Activated CD4-positive, alpha-beta T cell treated with anti-CD3 and anti-CD28 coated beads for 1 hour (primary cell): ENCODE results near the gene ANKRD23.

Experiments used
- DNase-seq: peaks from one replicate; pipeline ENCODE4 v3.0.0-alpha.2; 2020

ANKRD23 gene

GRCh38 chr2:96877042-96877451 is 33.2 kb upstream of the ANKRD23 start:
- no peak for DNase-seq

- no peak for DNase-seq
These were observed 32.6 kb upstream of the ANKRD23 start for GRCh38 chr2:96876269-96877041.

DNA sequence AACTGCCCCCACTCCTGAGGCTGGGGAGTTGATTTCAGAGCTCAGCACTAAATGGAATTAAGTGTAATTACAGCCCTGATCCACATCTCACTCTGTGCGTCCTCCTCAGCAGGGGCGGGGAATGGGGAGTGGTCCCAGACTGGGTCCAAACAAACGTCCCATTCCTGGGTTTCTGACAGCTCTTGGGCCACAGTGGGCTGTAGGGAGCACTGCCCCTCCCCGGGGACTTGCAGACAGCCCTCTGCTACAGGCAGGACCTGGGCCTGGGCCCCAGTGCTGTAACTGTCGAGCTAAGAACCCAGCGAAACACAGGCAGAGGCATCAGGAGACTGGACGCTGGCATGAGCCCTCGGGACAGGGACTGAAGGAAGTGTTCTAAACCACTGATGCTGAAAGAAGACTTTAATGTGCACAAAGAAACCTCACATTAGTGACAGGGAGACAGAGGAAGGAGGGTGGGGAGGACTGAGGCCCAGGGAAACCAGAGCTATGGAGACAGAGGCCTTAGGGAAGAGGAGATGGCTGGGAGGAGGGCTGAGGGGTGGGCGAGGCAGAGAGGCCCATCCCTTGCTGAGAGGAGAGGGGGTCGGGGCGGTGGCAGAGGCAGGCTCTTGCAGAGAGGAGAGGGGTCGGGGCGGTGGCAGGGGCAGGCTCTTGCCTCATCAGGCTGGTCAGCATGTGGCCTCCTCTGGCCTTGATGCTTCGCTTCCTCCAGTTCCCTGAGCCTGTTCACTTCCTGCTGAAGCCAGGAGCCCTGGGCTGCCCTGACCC is 31.9 kb upstream of the ANKRD23 start:
- DNase-seq: no peak

DNA sequence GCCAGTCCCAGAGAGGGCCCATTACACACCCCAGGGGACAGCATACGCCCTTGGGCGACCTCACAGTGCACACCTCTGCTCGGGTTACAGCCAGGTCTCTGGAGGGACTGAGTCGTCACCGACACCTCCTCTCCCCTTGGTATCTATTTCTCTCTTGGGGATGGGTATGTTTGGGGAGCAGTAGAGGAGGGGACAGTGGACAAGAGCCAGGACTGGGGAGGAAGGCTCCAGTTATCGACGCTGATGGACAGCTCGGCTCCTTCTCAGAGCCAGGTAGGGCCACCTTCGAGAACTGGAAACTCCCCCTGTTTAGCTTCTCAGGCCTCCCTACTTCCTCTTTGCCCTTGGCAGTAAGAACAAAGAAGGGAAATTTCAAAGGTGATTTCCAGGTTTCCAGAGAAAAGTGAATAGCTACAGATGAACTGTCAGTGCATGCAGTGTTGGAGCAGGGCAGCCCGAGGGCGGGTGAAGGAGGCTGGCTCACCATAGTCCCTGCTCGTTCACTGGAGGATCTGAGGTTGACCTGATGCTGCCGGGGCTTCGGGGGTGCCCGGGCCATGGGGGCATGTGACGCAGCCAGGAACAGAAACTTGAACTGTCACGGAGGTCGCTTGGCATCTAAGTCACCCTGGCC is 30.5 kb upstream of the ANKRD23 start:
- DNase-seq: no peak

DNA sequence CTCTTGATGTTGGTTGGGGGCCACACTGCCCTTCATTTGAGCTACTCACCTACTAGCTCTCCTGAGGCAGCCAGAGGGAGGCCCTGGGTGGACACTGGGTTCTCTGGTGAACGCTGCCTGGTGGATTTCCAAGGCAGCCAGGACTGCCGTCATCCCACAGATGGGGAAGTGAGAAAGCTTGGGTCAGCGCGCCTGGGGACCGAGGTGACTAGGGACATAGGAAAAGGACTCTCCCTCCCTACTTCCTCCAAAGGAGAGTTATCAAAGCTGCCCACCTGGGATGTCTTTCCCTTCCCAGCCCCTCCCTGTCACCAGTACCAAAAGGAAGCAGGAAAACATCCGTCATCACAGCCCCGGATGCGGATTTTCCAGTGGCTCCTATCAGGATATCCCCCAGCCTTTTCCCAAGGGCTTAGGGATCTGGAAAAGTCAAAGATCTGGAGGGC is 29.9 kb upstream of the ANKRD23 start:
- no peak for DNase-seq

- no peak for DNase-seq
These were observed 28.9 kb upstream of the ANKRD23 start for GRCh38 chr2:96872591-96873349.

GRCh38 chr2:96870626-96871255 is 26.9 kb upstream of the ANKRD23 start:
- DNase-seq: peak; percentile 37

DNA sequence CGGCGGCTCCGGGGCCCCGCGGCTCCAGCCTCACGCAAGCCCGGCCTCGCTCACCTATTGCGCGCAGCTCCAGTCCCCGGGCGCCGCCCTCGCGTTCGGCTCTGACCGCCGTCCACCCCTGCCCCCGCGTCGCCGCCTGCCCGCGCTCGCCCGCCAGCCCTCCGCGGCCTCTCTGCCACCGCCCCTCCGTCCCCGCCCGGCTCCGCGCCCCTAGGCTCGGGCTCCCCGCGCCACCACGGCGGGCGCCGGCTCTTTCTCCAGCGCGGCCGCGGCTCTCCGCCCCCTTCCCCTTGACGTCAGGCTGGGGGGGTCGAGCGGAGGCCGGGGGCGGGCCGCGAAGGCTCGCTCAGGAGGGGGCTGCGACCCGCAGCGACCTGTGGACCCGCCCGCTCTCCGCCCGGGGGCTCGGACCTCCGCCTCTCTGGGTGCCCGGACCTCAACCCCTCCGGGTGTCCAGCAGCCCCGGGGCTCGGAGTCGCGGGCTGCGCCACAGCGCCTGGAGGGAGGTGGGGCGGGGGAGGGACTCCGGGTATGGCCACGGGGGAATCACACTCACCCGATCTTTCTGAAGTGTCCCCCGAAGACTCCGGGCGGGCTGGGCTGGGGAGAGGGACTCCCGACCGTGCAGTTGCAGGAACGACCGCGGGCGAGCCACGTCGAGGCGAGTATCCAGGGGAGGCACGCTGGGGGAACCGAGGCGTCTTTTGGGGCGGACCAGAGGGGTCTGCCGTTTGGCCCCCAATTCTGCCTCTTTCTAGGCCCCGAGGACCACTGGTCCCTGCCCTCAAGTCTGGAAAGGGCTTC is 26.2 kb upstream of the ANKRD23 start, which contains the start of gene SEMA4C:
TSS of gene SEMA4C (minus strand) at position 259 of the 804 bp plus-strand sequence. CDS start 2,194 bp downstream, outside the sequence.
- peak; percentile 51 for DNase-seq

DNA sequence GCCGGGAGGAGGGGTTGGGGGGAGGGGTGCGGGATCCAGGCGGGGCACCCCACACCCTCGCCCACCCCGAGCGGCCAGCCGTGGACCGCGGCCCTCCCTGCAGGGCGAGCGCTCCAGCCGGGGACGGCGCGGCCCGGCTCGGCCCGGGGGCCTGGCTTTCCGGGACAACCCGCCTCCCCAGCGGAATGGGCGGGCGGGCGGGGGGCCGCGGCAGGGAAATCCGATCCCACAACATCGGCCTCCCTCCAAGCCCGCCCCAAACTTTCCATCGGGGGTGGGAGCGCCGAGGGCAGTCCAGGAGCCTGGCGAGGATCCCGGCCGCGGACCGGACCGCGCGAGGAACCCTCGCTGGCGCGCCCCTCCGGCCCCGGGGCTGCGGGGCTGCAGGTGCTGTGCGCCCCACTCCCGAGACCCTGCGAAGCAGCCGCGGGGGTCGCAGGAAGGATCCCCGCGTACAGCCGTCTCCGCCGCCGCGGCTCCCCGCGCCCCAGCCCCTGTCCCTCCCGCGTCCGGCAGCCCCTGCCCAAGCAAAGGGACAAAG is 25.5 kb upstream of the ANKRD23 start:
- DNase-seq: no peak

DNA sequence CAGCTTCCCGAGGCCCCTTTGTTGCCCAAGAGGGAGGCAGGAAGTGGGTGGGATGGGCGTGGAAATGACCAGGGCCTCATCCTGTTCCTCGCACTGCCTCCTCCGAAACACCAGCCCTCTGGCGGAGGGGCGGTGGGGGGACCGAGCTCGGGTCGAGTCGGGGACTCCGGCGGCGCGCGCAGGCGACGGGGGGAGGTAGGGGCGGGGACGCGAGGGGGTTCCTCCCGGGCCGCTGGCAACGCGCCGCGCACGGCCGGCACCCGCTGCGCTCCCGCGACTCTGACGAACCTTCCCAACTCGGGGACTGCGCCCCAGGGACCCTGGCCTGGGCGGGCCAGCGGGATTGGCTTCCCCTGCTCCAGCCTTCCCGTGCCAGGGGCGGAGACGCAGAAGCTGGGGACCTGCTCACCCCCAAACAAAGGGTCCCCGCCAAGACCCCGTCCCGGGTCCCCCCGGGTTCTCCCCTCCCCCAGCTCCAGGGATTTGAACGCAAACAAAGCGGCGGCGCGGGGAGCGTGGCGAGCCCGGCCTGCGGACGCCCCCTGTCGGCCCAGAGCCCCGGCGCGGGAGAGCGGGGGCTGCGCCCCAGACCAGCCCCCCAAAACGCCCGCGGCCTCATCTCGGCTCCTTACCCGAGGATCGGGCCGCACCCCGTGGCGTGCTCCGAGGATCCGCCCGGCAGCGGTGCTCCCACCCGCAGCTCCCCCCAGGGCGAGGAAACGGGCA is 24.9 kb upstream of the ANKRD23 start:
- DNase-seq: no peak

DNA sequence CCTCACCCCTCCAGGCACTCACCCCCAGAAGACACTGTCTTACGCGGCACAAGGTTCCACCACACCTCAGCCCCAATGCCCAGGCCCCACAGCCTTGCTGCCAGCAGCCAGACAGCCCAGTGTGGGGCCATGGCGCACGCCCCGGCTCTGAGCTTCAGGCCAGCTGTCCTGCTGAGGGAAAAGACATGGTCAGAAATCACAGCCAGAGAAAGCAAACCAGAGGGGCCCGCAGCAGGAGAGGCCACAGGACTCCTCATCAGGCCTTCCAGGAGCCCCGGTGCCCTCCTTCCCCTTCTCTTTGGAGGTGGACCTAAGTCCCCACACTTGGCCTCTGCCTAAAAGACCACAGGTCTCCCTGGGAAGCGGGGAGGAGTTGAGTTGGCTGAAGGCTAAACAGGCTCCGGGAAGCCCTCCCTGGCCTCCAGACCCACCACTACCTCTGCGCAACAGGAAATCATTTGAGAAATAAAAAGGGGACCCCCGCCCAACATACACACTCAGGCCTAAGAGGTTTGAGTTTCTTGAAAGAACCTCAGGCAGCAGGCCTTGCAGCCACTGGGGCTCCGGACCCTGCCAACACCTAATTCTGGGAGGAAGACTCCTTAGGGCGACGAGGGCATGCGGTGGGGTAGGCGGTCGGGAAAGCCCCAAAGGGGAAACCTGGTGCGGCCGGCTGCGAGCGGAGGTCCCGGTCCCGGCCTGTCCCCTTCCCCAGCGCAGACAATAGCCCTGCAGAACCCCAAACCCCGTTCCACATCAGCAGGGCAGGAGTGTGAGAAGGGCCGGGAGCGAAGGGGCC is 24.1 kb upstream of the ANKRD23 start:
- no peak for DNase-seq

DNA sequence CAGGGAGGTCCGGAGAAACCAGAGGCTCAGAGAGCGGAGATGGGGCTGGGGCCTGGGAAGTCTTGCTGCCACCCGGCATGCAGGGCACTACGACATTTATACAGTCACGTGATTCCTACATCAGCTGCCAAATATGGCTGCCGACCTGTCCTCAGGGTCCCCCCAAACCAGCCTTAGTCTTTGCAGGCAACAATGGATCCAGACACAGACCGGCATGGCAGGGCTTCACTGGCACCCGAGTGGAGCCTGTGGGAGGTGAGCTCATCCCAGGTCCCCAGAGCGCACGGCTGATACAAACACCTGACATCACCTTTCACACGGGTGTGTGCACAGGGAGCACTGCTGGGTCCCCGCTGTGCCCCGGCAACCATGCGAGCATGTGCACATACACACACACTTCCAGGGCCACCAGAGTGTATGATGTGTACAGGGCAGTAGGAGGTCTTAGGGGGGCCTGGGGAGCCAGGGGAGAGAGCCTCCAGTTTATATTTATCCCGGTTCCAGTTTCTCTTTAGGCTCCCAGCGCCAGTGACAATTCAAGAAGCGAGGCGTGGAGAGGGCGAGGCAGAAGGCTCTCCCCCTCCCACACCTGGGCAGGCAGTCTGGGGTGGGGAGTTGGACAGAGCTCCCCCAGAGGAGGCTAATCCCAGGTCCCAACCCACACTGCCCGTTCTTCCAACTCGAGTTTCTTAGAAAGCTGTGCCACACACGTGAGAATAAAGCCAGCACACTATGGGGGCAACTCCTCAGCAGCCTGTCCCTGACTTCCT is 23.4 kb upstream of the ANKRD23 start:
- no peak for DNase-seq

DNA sequence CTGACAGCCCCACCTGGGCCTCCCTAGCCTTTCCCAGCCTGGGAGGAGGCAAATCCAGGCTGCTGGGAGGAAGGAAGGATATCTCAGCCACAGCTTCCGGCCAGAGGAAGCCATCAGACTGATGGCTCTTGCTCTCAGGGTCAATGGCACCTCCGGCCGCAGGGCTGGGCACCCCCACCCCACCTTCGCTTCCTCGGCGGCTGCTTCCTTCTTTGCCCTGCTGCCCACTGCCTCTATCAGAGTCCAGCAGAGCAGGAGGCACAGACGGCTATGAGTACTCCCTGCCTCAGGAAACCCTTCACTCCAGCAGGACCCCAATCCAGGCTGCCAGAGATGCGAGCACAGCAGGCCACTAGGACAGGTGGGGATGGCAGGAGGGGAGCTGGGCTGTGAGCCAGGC is 22.8 kb upstream of the ANKRD23 start:
- no peak for DNase-seq

GRCh38 chr2:96866149-96866548 is 22.3 kb upstream of the ANKRD23 start:
- DNase-seq: no peak

DNA sequence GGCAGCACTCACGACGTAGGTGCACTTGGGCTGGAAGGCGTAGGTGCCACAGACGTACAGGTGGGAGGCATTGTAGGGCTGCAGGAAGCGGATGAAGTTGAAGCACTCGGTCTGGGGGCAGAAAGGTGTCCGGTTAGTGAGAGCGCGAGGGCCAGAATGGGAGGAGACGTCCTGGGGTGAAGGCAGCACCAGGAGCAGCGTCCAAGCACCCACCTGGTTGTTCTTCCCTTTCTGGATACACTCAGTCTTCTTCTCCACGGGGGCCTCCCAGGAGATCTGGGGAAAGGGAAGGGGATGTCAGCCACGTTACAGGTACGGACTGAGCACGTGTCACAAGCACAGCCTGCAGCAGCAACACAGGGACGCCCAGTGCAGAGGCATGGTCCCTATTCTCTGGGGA is 21.8 kb upstream of the ANKRD23 start:
- no peak for DNase-seq

DNA sequence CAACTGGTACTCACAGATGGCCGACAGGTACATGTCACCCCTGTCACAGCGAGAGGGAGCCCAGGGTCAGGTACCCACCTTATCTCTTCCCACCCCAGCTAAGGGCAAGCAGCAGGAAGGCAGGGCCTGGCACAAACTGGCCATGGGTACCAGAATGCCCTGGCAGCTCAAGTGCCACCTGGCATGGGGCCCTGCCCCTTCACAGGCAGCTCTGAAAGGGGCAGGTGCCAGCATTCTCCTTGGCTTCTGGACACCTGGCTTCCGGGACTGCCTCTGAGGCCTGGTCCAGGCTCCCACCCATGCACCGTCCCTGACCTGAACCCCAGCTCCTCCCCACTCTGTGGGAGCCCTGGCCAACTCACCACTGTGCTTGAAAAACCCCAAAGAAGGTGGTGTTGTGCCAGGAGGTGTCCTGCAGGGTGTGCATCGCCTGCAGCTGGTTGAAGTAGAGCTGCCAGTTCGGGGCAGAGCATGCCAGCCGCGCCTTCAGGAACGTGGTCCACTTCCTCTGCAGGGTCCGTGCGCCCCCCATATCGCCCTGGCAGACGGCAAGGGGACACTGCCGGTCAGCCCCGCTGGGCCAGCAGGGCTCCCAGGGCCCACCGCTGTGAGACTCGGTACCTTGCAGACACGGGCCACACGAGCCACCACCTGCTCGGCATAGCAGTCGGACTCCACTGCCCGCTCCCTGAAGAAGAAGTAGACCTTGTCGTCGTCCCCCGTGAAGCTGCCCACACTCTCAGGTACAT is 20.7 kb upstream of the ANKRD23 start:
- no peak for DNase-seq

GRCh38 chr2:96863575-96864342 is 19.9 kb upstream of the ANKRD23 start:
- no peak for DNase-seq
